CD4-positive, alpha-beta T cell (primary cell): ENCODE data around the gene CASR. TPM values are rescaled to one million over a fixed set of nuclear protein-coding genes. Genes with fewer than 3 reads are reported as not detected.

Source experiments
- ATAC-seq: fragments of 200-7000 bp; cut with Tn5 transposase; one replicate; pipeline ENCODE4 v1.10.0; 2022; ENCODE audit warnings: mild to moderate bottlenecking; ENCODE audit not compliant: poor library complexity
- CTCF ChIA-PET: fragments of 350-600 bp; sonication (Branson Sonifier 250); formaldehyde crosslinking; loops from one replicate; lab custom pipeline; 2021; ENCODE audit warnings: antibody characterized with exemption, inconsistent platforms; lab: Charles Lee
- POLR2A ChIA-PET: fragments of 350-600 bp; sonication (Branson Sonifier 250); formaldehyde crosslinking; loops from one replicate; lab custom pipeline; 2021; ENCODE audit warnings: antibody characterized with exemption, inconsistent platforms; lab: Charles Lee
- DNase-seq, 14 experiments: peaks; one replicate each; pipeline ENCODE4 v3.0.0-alpha.2; 2013 to 2020; ENCODE audit warnings: mixed read lengths in 2 of 14
- H3K27ac ChIP-seq, 2 donors: one replicate each; pipeline versions ENCODE4 v1.5.1 to v1.7.0; 2013; ENCODE audit warnings: low read length in 2 of 2, low read depth in 1 of 2, mild to moderate bottlenecking in 1 of 2
- H3K27me3 ChIP-seq, 2 experiments: 1 replicate in 1 of 2; 2 replicates in 1 of 2; pipeline versions ENCODE4 v1.6.1 to v1.7.0; 2013; ENCODE audit warnings: low read length in 2 of 2, control low read depth in 1 of 2, mild to moderate bottlenecking in 1 of 2, moderate library complexity in 1 of 2; ENCODE audit not compliant: insufficient read depth in 2 of 2, control insufficient read depth in 1 of 2
- H3K36me3 ChIP-seq: one replicate; pipeline ENCODE4 v1.6.1; 2013; ENCODE audit warnings: low read length, control low read depth; ENCODE audit not compliant: insufficient read depth
- H3K4me1 ChIP-seq: one replicate; pipeline ENCODE4 v1.6.1; 2013; ENCODE audit warnings: low read length, control low read depth; ENCODE audit not compliant: insufficient read depth
- H3K4me3 ChIP-seq: one replicate; pipeline ENCODE4 v1.5.1; 2013; ENCODE audit warnings: mild to moderate bottlenecking, low read length, moderate library complexity
- H3K9me3 ChIP-seq, 2 experiments: 1 replicate in 1 of 2; 2 replicates in 1 of 2; pipeline versions ENCODE4 v1.6.1 to v1.7.0; 2013; ENCODE audit warnings: low read length in 2 of 2, mild to moderate bottlenecking in 2 of 2, control low read depth in 1 of 2, moderate library complexity in 1 of 2; ENCODE audit not compliant: control insufficient read depth in 1 of 2, insufficient read depth in 1 of 2
- H3K27ac Mint-ChIP-seq: one replicate; pipeline ENCODE4 v1.8.0; 2020; ENCODE audit warnings: mixed read lengths
- H3K27me3 Mint-ChIP-seq: one replicate; pipeline ENCODE4 v1.8.0; 2021; ENCODE audit warnings: mixed read lengths
- H3K36me3 Mint-ChIP-seq: one replicate; pipeline ENCODE4 v1.8.0; 2021; ENCODE audit warnings: low read depth, mixed read lengths
- H3K4me1 Mint-ChIP-seq: one replicate; pipeline ENCODE4 v1.8.0; 2021; ENCODE audit warnings: low read depth, mixed read lengths
- H3K4me3 Mint-ChIP-seq: one replicate; pipeline ENCODE4 v1.8.0; 2020; ENCODE audit warnings: mild to moderate bottlenecking, mixed read lengths
- H3K9me3 Mint-ChIP-seq: one replicate; pipeline ENCODE4 v1.8.0; 2020; ENCODE audit warnings: mixed read lengths
- CTCF ChIP-seq: fragments of 200-600 bp; IDR thresholded peaks from one replicate; pipeline ENCODE4 v1.8.0; 2022; ENCODE audit warnings: antibody characterized with exemption, mild to moderate bottlenecking
- intact Hi-C, 2 experiments: fragments of 100-400 bp; cut with DNase I in 1 of 2; cut with micrococcal nuclease in 1 of 2; formaldehyde crosslinking; loops; one replicate each; pipeline versions ENCODE4 v1.15.1 to v1.9.0; 2023 to 2025; cut with DNase I, micrococcal nuclease
- total RNA-seq, 174 experiments: library from RNA in 2 of 174; stranded (reverse) in 2 of 174; gene quantifications; one replicate each; pipeline ENCODE4 v1.2.3 and lab custom pipeline; 2021 to 2026

Gene CASR
- total RNA-seq, 2 experiments from 2014 or later, result 0.03 TPM

GRCh38 chr3:122312826-122313225 is 129.4 kb downstream of the CASR start:
- no peaks in the 10 kb centered on the region for H3K36me3 Mint-ChIP-seq
- H3K4me3 Mint-ChIP-seq, result no peak overlapping the region
- H3K9me3 Mint-ChIP-seq, result no peaks in the 10 kb centered on the region
- H3K27ac Mint-ChIP-seq, result no peak overlapping the region
- Histone ChIP-seq H3K27ac (no peak overlapping the region), H3K4me3 (no peak overlapping the region), H3K36me3 (no peaks in the 10 kb centered on the region), H3K9me3 (no peaks in the 10 kb centered on the region), H3K27me3 (no peaks in the 10 kb centered on the region), H3K4me1 (peaks cover 11% of the 10 kb centered on the region)
- H3K27me3 Mint-ChIP-seq, result peaks cover 5% of the 10 kb centered on the region
- TF ChIP-seq CTCF, result no peak
- POLR2A ChIA-PET, result interaction anchor here (1.4 kb wide), 1 partner anchor 13 kb away, joined by 4 read pairs; no protein-coding TSS in a partner anchor
- intact Hi-C loops, result no loop called here
- no peak for ATAC-seq
- H3K4me1 Mint-ChIP-seq, result peaks cover 7% of the 10 kb centered on the region
- no peak for DNase-seq
- CTCF ChIA-PET, result interaction anchor here (0.8 kb wide), 1 partner anchor 25 kb away, joined by 3 read pairs; no protein-coding TSS in a partner anchor

GRCh38 chr3:122313281-122313680 is 129.8 kb downstream of the CASR start:
- Histone ChIP-seq H3K27me3 (no peaks in the 10 kb centered on the region), H3K9me3 (no peaks in the 10 kb centered on the region), H3K36me3 (no peaks in the 10 kb centered on the region), H3K27ac (no peak overlapping the region), H3K4me3 (no peak overlapping the region), H3K4me1 (peaks cover 11% of the 10 kb centered on the region)
- H3K27ac Mint-ChIP-seq, result no peak overlapping the region
- DNase-seq (no peak), ATAC-seq (no peak)
- intact Hi-C loops, result no loop called here
- no peaks in the 10 kb centered on the region for H3K9me3 Mint-ChIP-seq
- H3K4me3 Mint-ChIP-seq, result no peak overlapping the region
- POLR2A ChIA-PET, result interaction anchor here (1.1 to 1.4 kb wide), 2 partner anchors 9 to 14 kb away, joined by 4 to 6 read pairs; no protein-coding TSS in a partner anchor
- no peaks in the 10 kb centered on the region for H3K36me3 Mint-ChIP-seq
- peaks cover 7% of the 10 kb centered on the region for H3K4me1 Mint-ChIP-seq
- no peak for TF ChIP-seq CTCF
- CTCF ChIA-PET, result interaction anchor here (0.8 kb wide), 1 partner anchor 24 kb away, joined by 3 read pairs; no protein-coding TSS in a partner anchor
- peaks cover 5% of the 10 kb centered on the region for H3K27me3 Mint-ChIP-seq

GRCh38 chr3:122314228-122314876 is 130.9 kb downstream of the CASR start:
- ChIA-PET CTCF (interaction anchor here (0.8 kb wide), 1 partner anchor 213 kb away, joined by 3 read pairs; no protein-coding TSS in a partner anchor), POLR2A (interaction anchor here (1.1 to 1.4 kb wide), 2 partner anchors 8 to 15 kb away, joined by 4 to 6 read pairs; no protein-coding TSS in a partner anchor)
- DNase-seq, result no peak
- Mint-ChIP-seq H3K9me3 (peaks cover 2% of the 10 kb centered on the region), H3K36me3 (no peaks in the 10 kb centered on the region), H3K27ac (no peak overlapping the region), H3K4me1 (peaks cover 7% of the 10 kb centered on the region), H3K4me3 (no peak overlapping the region), H3K27me3 (peaks cover 5% of the 10 kb centered on the region)
- no peaks in the 10 kb centered on the region for H3K9me3 ChIP-seq
- intact Hi-C loops, result no loop called here
- no peak for ATAC-seq
- H3K4me3 ChIP-seq, result no peak overlapping the region
- no peak overlapping the region for H3K27ac ChIP-seq
- H3K36me3 ChIP-seq, result no peaks in the 10 kb centered on the region
- H3K4me1 ChIP-seq, result peaks cover 11% of the 10 kb centered on the region
- no peak for TF ChIP-seq CTCF
- H3K27me3 ChIP-seq, result no peaks in the 10 kb centered on the region
